ENCODE results near the gene PRKRA. TPM values are rescaled to one million over a fixed set of nuclear protein-coding genes. Genes with fewer than 3 reads are reported as not detected.
A peak's percentile ranks its signal among the peaks of the same experiment; 100 is the strongest.

Gene PRKRA
- total and polyA plus RNA-seq, 2 of the 13 experiments (the other 11 are each of a cell fraction or from before 2014, with no cell fraction given), result 53.1 to 74.7 TPM

- intact Hi-C loops (cut with micrococcal nuclease; ENCODE audit: unreplicated experiment), result no loop called here
- no peak for FAIRE-seq
- BruUV-seq (replicated peaks), result no TSS peak
Measured at GRCh38 chr2:178448968-178449661, 1.9 kb downstream of the PRKRA start.

More at GRCh38 chr2:178448968-178449661, 1.9 kb downstream of the PRKRA start:
- in situ Hi-C loops (cut with HindIII; ENCODE audit: extremely low pct_ligation_motif_present, low pct_unique_long_range_greater_than_20kb), result no loop called here
- H3K79me2 ChIP-seq (ENCODE audit: insufficient read depth, low read length), result peaks cover 26% of the 10 kb centered on the region
- H2AFZ ChIP-seq (ENCODE audit: low read length), result no peak overlapping the region
- H3K4me2 ChIP-seq (ENCODE audit: low read depth, low read length), result peak overlapping the region; percentile 85
- TF ChIP-seq ZNF615 (CRISPR knock-in tag; IDR thresholded peaks at IDR 0.05; ENCODE audit: borderline replicate concordance), result no peak
- no peak for TF ChIP-seq E2F2 (CRISPR knock-in tag; IDR thresholded peaks at IDR 0.05; ENCODE audit: borderline replicate concordance)
- TF ChIP-seq CBX2 (IDR thresholded peaks at IDR 0.05; ENCODE audit: low read depth, low read length), result no peak
- no peak for TF ChIP-seq CBX2 (CRISPR knock-in tag; IDR thresholded peaks at IDR 0.05; ENCODE audit: low read depth)
- TF ChIP-seq ZFY (CRISPR knock-in tag; IDR thresholded peaks at IDR 0.05), result no peak
- TF ChIP-seq NBN (conservative IDR thresholded peaks at IDR 0.05), result no peak
- no peak for TF ChIP-seq FUBP1 (CRISPR knock-in tag; IDR thresholded peaks at IDR 0.05; ENCODE audit: borderline replicate concordance)
- no peak for TF ChIP-seq BORCS8-MEF2B (CRISPR knock-in tag; IDR thresholded peaks at IDR 0.05)
- no peak for TF ChIP-seq SRF (IDR thresholded peaks at IDR 0.05; ENCODE audit: low read depth, low read length)
- TF ChIP-seq ZNF784 (CRISPR knock-in tag; IDR thresholded peaks at IDR 0.05; ENCODE audit: borderline replicate concordance), result no peak
- TF ChIP-seq ZNF234 (CRISPR knock-in tag; conservative IDR thresholded peaks at IDR 0.05), result no peak
- no peak for TF ChIP-seq ZNF441 (CRISPR knock-in tag; IDR thresholded peaks at IDR 0.05; ENCODE audit: borderline replicate concordance)
- no peaks in the 10 kb centered on the region; a peak in 1 of 5 replicates for H3K27me3 ChIP-seq (ENCODE audit: control insufficient read depth in 1 of 2, insufficient read depth in 2 of 2, low read length in 2 of 2)
- WGBS (ENCODE audit: low lambda C conversion rate), result 95% methylated on average over 4 of the region's 4 CpGs
- no peaks in the 10 kb centered on the region for H3K9me3 ChIP-seq (ENCODE audit: low read length)
- H3K9ac ChIP-seq (ENCODE audit: insufficient read depth, low read depth, low read length), result peak overlapping the region; percentile 98
- peak overlapping the region; percentile 96 for H3K27ac ChIP-seq (ENCODE audit: extremely low read length, insufficient read depth, low read length)
- ATAC-seq (no peak), DNase-seq (ENCODE audit: low spot score) (no peak)
- H3K4me3 ChIP-seq (replicated peaks in 1 of 3; ENCODE audit: insufficient read depth in 1 of 3, low read depth in 2 of 3, low read length in 3 of 3), result peak overlapping the region; percentile 75 to 88 (median 82); a peak in 4 of 6 replicates
- peaks cover 9 to 42% of the 10 kb centered on the region in 2 experiments for H3K36me3 ChIP-seq (replicated peaks in 1 of 2; ENCODE audit: control insufficient read depth in 1 of 2, insufficient read depth in 2 of 2, low read length in 2 of 2)
- ChIA-PET POLR2A (interaction anchor here (2.4 to 3.9 kb wide), 5 partner anchors 18 to 36 kb away, joined by 34 to 97 read pairs (median 74); partner anchors contain the start of gene PLEKHA3), CTCF (ENCODE audit: low intra/inter-chr PET ratio, low total read pairs) (no interaction called here)
- peaks cover 33% of the 10 kb centered on the region for H3K4me1 ChIP-seq (ENCODE audit: insufficient read depth, low read length)
- H4K20me1 ChIP-seq (ENCODE audit: insufficient read depth, low read length), result peaks cover 14% of the 10 kb centered on the region; the same call in 1 of the 2 replicates
